ENCODE measurements around the gene LRRC1.
"Not testable (repeated sequence)": the region's sequence is repeated elsewhere in the genome, so short reads cannot be mapped to it uniquely, and the experiment has no call there.

The LRRC1 gene

GRCh38 chr6:53766930-53767329, 27.9 kb upstream of the LRRC1 start:
- H3K36me3 ChIP-seq (ENCODE audit: control insufficient read depth, insufficient read depth, low read length), result no peaks in the 10 kb centered on the region
- no peak overlapping the region for H3K9ac ChIP-seq (ENCODE audit: low read depth, low read length)
- no peak overlapping the region for H3K27ac ChIP-seq (ENCODE audit: low read depth, low read length)
- no peak overlapping the region for H3K4me3 ChIP-seq (ENCODE audit: low read depth, low read length)
- H3K27me3 ChIP-seq (ENCODE audit: control insufficient read depth, insufficient read depth, low read length), result no peaks in the 10 kb centered on the region
- no peaks in the 10 kb centered on the region for H3K9me3 ChIP-seq (ENCODE audit: control insufficient read depth, insufficient read depth, low read length)
- peaks cover 3% of the 10 kb centered on the region; the same call in 1 of the 2 replicates for H3K4me1 ChIP-seq (ENCODE audit: control insufficient read depth, insufficient read depth, low read length)

GRCh38 chr6:53767941-53768340, 26.9 kb upstream of the LRRC1 start:
- H3K4me3 ChIP-seq (ENCODE audit: low read depth, low read length), result no peak overlapping the region
- peaks cover 3% of the 10 kb centered on the region; the same call in 1 of the 2 replicates for H3K4me1 ChIP-seq (ENCODE audit: control insufficient read depth, insufficient read depth, low read length)
- no peaks in the 10 kb centered on the region for H3K36me3 ChIP-seq (ENCODE audit: control insufficient read depth, insufficient read depth, low read length)
- no peaks in the 10 kb centered on the region for H3K9me3 ChIP-seq (ENCODE audit: control insufficient read depth, insufficient read depth, low read length)
- no peak overlapping the region for H3K9ac ChIP-seq (ENCODE audit: low read depth, low read length)
- no peaks in the 10 kb centered on the region for H3K27me3 ChIP-seq (ENCODE audit: control insufficient read depth, insufficient read depth, low read length)
- no peak overlapping the region for H3K27ac ChIP-seq (ENCODE audit: low read depth, low read length)

GRCh38 chr6:53768636-53769035, 26.2 kb upstream of the LRRC1 start:
- Histone ChIP-seq H3K27ac (ENCODE audit: low read depth, low read length) (no peak overlapping the region), H3K9ac (ENCODE audit: low read depth, low read length) (no peak overlapping the region), H3K4me1 (ENCODE audit: control insufficient read depth, insufficient read depth, low read length) (peaks cover 3% of the 10 kb centered on the region; the same call in 1 of the 2 replicates), H3K9me3 (ENCODE audit: control insufficient read depth, insufficient read depth, low read length) (peaks cover under 1% of the 10 kb centered on the region; the same call in 1 of the 2 replicates), H3K4me3 (ENCODE audit: low read depth, low read length) (no peak overlapping the region), H3K27me3 (ENCODE audit: control insufficient read depth, insufficient read depth, low read length) (no peaks in the 10 kb centered on the region), H3K36me3 (ENCODE audit: control insufficient read depth, insufficient read depth, low read length) (no peaks in the 10 kb centered on the region)

- Histone ChIP-seq H3K27ac (ENCODE audit: low read depth, low read length) (no peak overlapping the region), H3K4me1 (ENCODE audit: control insufficient read depth, insufficient read depth, low read length) (peaks cover 3% of the 10 kb centered on the region; the same call in 1 of the 2 replicates), H3K4me3 (ENCODE audit: low read depth, low read length) (no peak overlapping the region), H3K36me3 (ENCODE audit: control insufficient read depth, insufficient read depth, low read length) (no peaks in the 10 kb centered on the region), H3K9ac (ENCODE audit: low read depth, low read length) (no peak overlapping the region), H3K27me3 (ENCODE audit: control insufficient read depth, insufficient read depth, low read length) (no peaks in the 10 kb centered on the region), H3K9me3 (ENCODE audit: control insufficient read depth, insufficient read depth, low read length) (peaks cover 6% of the 10 kb centered on the region; the same call in 1 of the 2 replicates)
These were observed 24.0 kb upstream of the LRRC1 start for GRCh38 chr6:53770780-53771249.

- Histone ChIP-seq H3K36me3 (ENCODE audit: control insufficient read depth, insufficient read depth, low read length) (no peaks in the 10 kb centered on the region), H3K9me3 (ENCODE audit: control insufficient read depth, insufficient read depth, low read length) (peaks cover 6% of the 10 kb centered on the region; the same call in 1 of the 2 replicates), H3K4me1 (ENCODE audit: control insufficient read depth, insufficient read depth, low read length) (peaks cover 3% of the 10 kb centered on the region; the same call in 1 of the 2 replicates), H3K27ac (ENCODE audit: low read depth, low read length) (no peak overlapping the region), H3K27me3 (ENCODE audit: control insufficient read depth, insufficient read depth, low read length) (no peaks in the 10 kb centered on the region), H3K9ac (ENCODE audit: low read depth, low read length) (no peak overlapping the region), H3K4me3 (ENCODE audit: low read depth, low read length) (no peak overlapping the region)
These were observed 22.8 kb upstream of the LRRC1 start for GRCh38 chr6:53771785-53772624.

GRCh38 chr6:53773044-53773696, 21.6 kb upstream of the LRRC1 start:
- Histone ChIP-seq H3K36me3 (ENCODE audit: control insufficient read depth, insufficient read depth, low read length) (no peaks in the 10 kb centered on the region), H3K9ac (ENCODE audit: low read depth, low read length) (no peak overlapping the region)

GRCh38 chr6:53776152-53776551, 18.7 kb upstream of the LRRC1 start:
- H3K4me3 ChIP-seq (ENCODE audit: low read depth, low read length); H3K27ac ChIP-seq (ENCODE audit: low read depth, low read length); H3K4me1 ChIP-seq (ENCODE audit: control insufficient read depth, insufficient read depth, low read length); H3K9ac ChIP-seq (ENCODE audit: low read depth, low read length); H3K36me3 ChIP-seq (ENCODE audit: control insufficient read depth, insufficient read depth, low read length); H3K9me3 ChIP-seq (ENCODE audit: control insufficient read depth, insufficient read depth, low read length); H3K27me3 ChIP-seq (ENCODE audit: control insufficient read depth, insufficient read depth, low read length): not testable (repeated sequence)

More at GRCh38 chr6:53773044-53773696, 21.6 kb upstream of the LRRC1 start:
- Histone ChIP-seq H3K4me3 (ENCODE audit: low read depth, low read length) (no peak overlapping the region), H3K9me3 (ENCODE audit: control insufficient read depth, insufficient read depth, low read length) (peaks cover 6% of the 10 kb centered on the region; the same call in 1 of the 2 replicates), H3K27ac (ENCODE audit: low read depth, low read length) (no peak overlapping the region), H3K27me3 (ENCODE audit: control insufficient read depth, insufficient read depth, low read length) (no peaks in the 10 kb centered on the region), H3K4me1 (ENCODE audit: control insufficient read depth, insufficient read depth, low read length) (peaks cover 3% of the 10 kb centered on the region; the same call in 1 of the 2 replicates)

- not testable (repeated sequence) for H3K27ac ChIP-seq (ENCODE audit: low read depth, low read length); H3K4me1 ChIP-seq (ENCODE audit: control insufficient read depth, insufficient read depth, low read length); H3K27me3 ChIP-seq (ENCODE audit: control insufficient read depth, insufficient read depth, low read length); H3K4me3 ChIP-seq (ENCODE audit: low read depth, low read length); H3K9ac ChIP-seq (ENCODE audit: low read depth, low read length); H3K9me3 ChIP-seq (ENCODE audit: control insufficient read depth, insufficient read depth, low read length); H3K36me3 ChIP-seq (ENCODE audit: control insufficient read depth, insufficient read depth, low read length)
These were observed 9.8 kb upstream of the LRRC1 start for GRCh38 chr6:53784991-53785390.

GRCh38 chr6:53786832-53787231, 8.0 kb upstream of the LRRC1 start:
- Histone ChIP-seq H3K4me3 (ENCODE audit: low read depth, low read length) (no peak overlapping the region), H3K9me3 (ENCODE audit: control insufficient read depth, insufficient read depth, low read length) (no peaks in the 10 kb centered on the region), H3K36me3 (ENCODE audit: control insufficient read depth, insufficient read depth, low read length) (no peaks in the 10 kb centered on the region), H3K9ac (ENCODE audit: low read depth, low read length) (no peak overlapping the region), H3K27ac (ENCODE audit: low read depth, low read length) (no peak overlapping the region), H3K4me1 (ENCODE audit: control insufficient read depth, insufficient read depth, low read length) (peaks cover 9% of the 10 kb centered on the region; the same call in 1 of the 2 replicates), H3K27me3 (ENCODE audit: control insufficient read depth, insufficient read depth, low read length) (no peaks in the 10 kb centered on the region)

- Histone ChIP-seq H3K36me3 (ENCODE audit: control insufficient read depth, insufficient read depth, low read length) (no peaks in the 10 kb centered on the region), H3K9me3 (ENCODE audit: control insufficient read depth, insufficient read depth, low read length) (no peaks in the 10 kb centered on the region), H3K9ac (ENCODE audit: low read depth, low read length) (no peak overlapping the region), H3K4me1 (ENCODE audit: control insufficient read depth, insufficient read depth, low read length) (peaks cover 15% of the 10 kb centered on the region; the same call in 1 of the 2 replicates), H3K27me3 (ENCODE audit: control insufficient read depth, insufficient read depth, low read length) (peaks cover 6% of the 10 kb centered on the region), H3K4me3 (ENCODE audit: low read depth, low read length) (no peak overlapping the region), H3K27ac (ENCODE audit: low read depth, low read length) (no peak overlapping the region)
These were observed 3.9 kb upstream of the LRRC1 start for GRCh38 chr6:53790886-53791285.

- H3K4me1 ChIP-seq (ENCODE audit: control insufficient read depth, insufficient read depth, low read length), result peaks cover 18% of the 10 kb centered on the region
These were observed 2.8 kb upstream of the LRRC1 start for GRCh38 chr6:53792016-53792415.

More at GRCh38 chr6:53792016-53792415, 2.8 kb upstream of the LRRC1 start:
- Histone ChIP-seq H3K27ac (ENCODE audit: low read depth, low read length) (no peak overlapping the region), H3K9ac (ENCODE audit: low read depth, low read length) (no peak overlapping the region), H3K9me3 (ENCODE audit: control insufficient read depth, insufficient read depth, low read length) (no peaks in the 10 kb centered on the region), H3K4me3 (ENCODE audit: low read depth, low read length) (no peak overlapping the region), H3K27me3 (ENCODE audit: control insufficient read depth, insufficient read depth, low read length) (peaks cover 18% of the 10 kb centered on the region), H3K36me3 (ENCODE audit: control insufficient read depth, insufficient read depth, low read length) (no peaks in the 10 kb centered on the region)

Data from HUES48 (cell line).